Measurements from ENCODE around the gene COTL1. TPM values are rescaled to one million over a fixed set of nuclear protein-coding genes. Genes with fewer than 3 reads are reported as not detected.
"Not testable (repeated sequence)": the region's sequence is repeated elsewhere in the genome, so short reads cannot be mapped to it uniquely, and the experiment has no call there.

Gene COTL1
- total RNA-seq, 4 donors from 2014 or later, result 2.8 to 8.7 (median 6.2) TPM

DNA sequence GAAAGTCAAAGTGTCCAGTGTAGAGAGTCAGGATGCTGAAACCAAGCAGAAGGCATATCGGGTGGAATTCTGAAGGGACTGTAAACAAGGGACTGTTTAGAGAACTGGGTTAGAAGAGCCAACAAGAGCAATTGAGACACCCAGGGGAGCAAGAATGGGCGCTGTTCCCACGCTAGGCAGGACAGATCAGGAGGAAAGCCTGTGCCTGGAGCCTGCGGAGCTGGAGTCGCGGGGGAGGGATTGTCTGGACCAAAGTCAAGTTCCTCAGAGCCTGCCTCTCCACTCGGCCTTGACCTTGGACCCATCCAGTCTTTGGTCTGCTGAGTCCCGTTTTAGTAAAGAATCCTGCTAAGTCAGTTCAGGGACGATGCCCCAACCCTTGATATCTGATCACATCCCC lies 15.7 kb upstream of the COTL1 start:
- Histone ChIP-seq H3K4me3 (no peak overlapping the region), H3K4me1 (no peaks in the 10 kb centered on the region), H3K27ac (peak overlapping the region; percentile 30 to 59 (median 36)), H3K9me3 (no peaks in the 10 kb centered on the region), H3K27me3 (peaks cover 0 to 2% (median 0%) of the 10 kb centered on the region in 3 donors), H3K36me3 (no peaks in the 10 kb centered on the region)
- no peak for TF ChIP-seq POLR2A (IDR thresholded peaks at IDR 0.05)
- no peak for TF ChIP-seq CTCF (IDR thresholded peaks at IDR 0.05 in 4 of 5, conservative IDR thresholded peaks at IDR 0.05 in 1 of 5)
- in situ Hi-C loops (cut with MboI; ENCODE audit: low sequenced_read_pairs in 4 of 4), result loop anchor here in 1 of 4 donors (25.0 kb wide), 1 partner anchor 329 kb away; no protein-coding TSS in a partner anchor
- DNase-seq (peak; percentile 46 to 83), ATAC-seq (peak; percentile 82 to 93)
- intact Hi-C loops (cut with DNase I; ENCODE audit: low total_unique reads), result no loop called here

DNA sequence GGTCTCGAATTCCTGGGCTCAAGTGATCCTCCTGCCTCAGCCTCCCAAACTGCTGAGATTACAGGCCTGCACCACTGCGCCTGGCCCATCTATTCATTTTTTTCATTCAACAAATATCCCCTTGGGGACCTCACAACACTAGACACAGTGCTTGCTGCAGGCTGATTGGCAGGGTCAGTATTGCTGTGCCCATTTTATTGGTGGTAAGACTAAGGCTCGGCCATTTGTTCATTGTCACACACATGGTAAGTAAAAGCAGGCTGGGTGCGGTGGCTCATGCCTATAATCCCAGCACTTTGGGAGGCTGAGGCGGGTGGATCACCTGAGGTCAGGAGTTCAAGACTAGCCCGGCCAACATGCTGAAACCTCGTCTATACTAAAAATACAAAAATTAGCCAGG lies 15.0 kb upstream of the COTL1 start:
- DNase-seq; H3K4me1 ChIP-seq; H3K4me3 ChIP-seq; ATAC-seq; H3K27me3 ChIP-seq; intact Hi-C loops (cut with DNase I; ENCODE audit: low total_unique reads); H3K36me3 ChIP-seq; H3K9me3 ChIP-seq: not testable (repeated sequence)
- peak overlapping the region in 2 of 4 donors; percentile 37 to 59 for H3K27ac ChIP-seq
- in situ Hi-C loops (cut with MboI; ENCODE audit: low sequenced_read_pairs in 4 of 4), result loop anchor here in 1 of 4 donors (25.0 kb wide), 1 partner anchor 329 kb away; no protein-coding TSS in a partner anchor

GRCh38 chr16:84631886-84632285 lies 14.0 kb upstream of the COTL1 start:
- intact Hi-C loops (cut with DNase I; ENCODE audit: low total_unique reads), result no loop called here
- no peaks in the 10 kb centered on the region for H3K9me3 ChIP-seq
- no peaks in the 10 kb centered on the region for H3K4me1 ChIP-seq
- H3K27me3 ChIP-seq, result peaks cover 0 to 2% (median 0%) of the 10 kb centered on the region in 3 donors
- H3K27ac ChIP-seq, result no peak overlapping the region
- ATAC-seq (no peak), DNase-seq (no peak)
- no peaks in the 10 kb centered on the region for H3K36me3 ChIP-seq
- no peak for TF ChIP-seq POLR2A (IDR thresholded peaks at IDR 0.05)
- TF ChIP-seq CTCF (IDR thresholded peaks at IDR 0.05 in 4 of 5, conservative IDR thresholded peaks at IDR 0.05 in 1 of 5), result no peak
- in situ Hi-C loops (cut with MboI; ENCODE audit: low sequenced_read_pairs in 4 of 4), result loop anchor here in 1 of 4 donors (25.0 kb wide), 1 partner anchor 330 kb away; no protein-coding TSS in a partner anchor
- H3K4me3 ChIP-seq, result no peak overlapping the region

GRCh38 chr16:84631153-84631466 lies 13.2 kb upstream of the COTL1 start:
- TF ChIP-seq CTCF (IDR thresholded peaks at IDR 0.05 in 4 of 5, conservative IDR thresholded peaks at IDR 0.05 in 1 of 5) (no peak), POLR2A (IDR thresholded peaks at IDR 0.05) (no peak)
- Histone ChIP-seq H3K27me3 (peaks cover 0 to 2% (median 0%) of the 10 kb centered on the region in 3 donors), H3K4me3 (no peak overlapping the region), H3K4me1 (no peaks in the 10 kb centered on the region), H3K27ac (no peak overlapping the region), H3K9me3 (no peaks in the 10 kb centered on the region), H3K36me3 (no peaks in the 10 kb centered on the region)
- ATAC-seq (no peak), DNase-seq (no peak)
- intact Hi-C loops (cut with DNase I; ENCODE audit: low total_unique reads), result no loop called here
- in situ Hi-C loops (cut with MboI; ENCODE audit: low sequenced_read_pairs in 4 of 4), result loop anchor here in 1 of 4 donors (25.0 kb wide), 1 partner anchor 331 kb away; no protein-coding TSS in a partner anchor

GRCh38 chr16:84630446-84631152 lies 12.7 kb upstream of the COTL1 start:
- Histone ChIP-seq H3K27me3 (peaks cover 0 to 2% (median 0%) of the 10 kb centered on the region in 3 donors), H3K4me1 (no peaks in the 10 kb centered on the region), H3K4me3 (no peak overlapping the region), H3K9me3 (no peaks in the 10 kb centered on the region), H3K27ac (no peak overlapping the region), H3K36me3 (no peaks in the 10 kb centered on the region)
- intact Hi-C loops (cut with DNase I; ENCODE audit: low total_unique reads) (no loop called here), in situ Hi-C loops (cut with MboI; ENCODE audit: low sequenced_read_pairs in 4 of 4) (loop anchor here in 1 of 4 donors (25.0 kb wide), 1 partner anchor 332 kb away; no protein-coding TSS in a partner anchor)
- no peak for TF ChIP-seq CTCF (IDR thresholded peaks at IDR 0.05 in 4 of 5, conservative IDR thresholded peaks at IDR 0.05 in 1 of 5)
- TF ChIP-seq POLR2A (IDR thresholded peaks at IDR 0.05), result no peak
- no peak for ATAC-seq
- DNase-seq, result no peak
